Ovary (tissue), 3 donors: Measurements from ENCODE around the gene MMEL1.

Experiments used
- CTCF ChIP-seq, 3 donors: fragments of 450-650 bp in 2 of 3; fragments of 200-600 bp in 1 of 3; IDR thresholded peaks; one replicate each; pipeline versions ENCODE4 v1.5.1 to v1.8.0; 2016 to 2022; ENCODE audit warnings: antibody characterized with exemption in 3 of 3, mild to moderate bottlenecking in 1 of 3
- EP300 ChIP-seq: sonication (generic); formaldehyde crosslinking; IDR thresholded peaks from one replicate; pipeline ENCODE4 v1.6.1; 2017; ENCODE audit warnings: antibody characterized with exemption
- POLR2A ChIP-seq: fragments of 450-650 bp; IDR thresholded peaks from one replicate; pipeline ENCODE4 v1.6.1; 2017; ENCODE audit warnings: antibody characterized with exemption, mild to moderate bottlenecking, moderate library complexity
- donor health status: DM: no; HTN: no; CAD: no.

- TF ChIP-seq POLR2A (no peak), CTCF (IDR thresholded peaks at IDR 0.05) (no peak), EP300 (no peak)
Observed at GRCh38 chr1:2595261-2595811, 37.5 kb downstream of the MMEL1 start.
